ENCODE results near the gene DNAH12. TPM values are rescaled to one million over a fixed set of nuclear protein-coding genes. Genes with fewer than 3 reads are reported as not detected.
"Not testable (repeated sequence)": the region's sequence is repeated elsewhere in the genome, so short reads cannot be mapped to it uniquely, and the experiment has no call there.

Gene DNAH12
- total and polyA plus RNA-seq, 9 donors = 0.04 to 0.58 (median 0.26) TPM

- not testable (repeated sequence) for H3K27me3 ChIP-seq (ENCODE audit: control insufficient read depth, insufficient read depth, low read length); H3K9me3 ChIP-seq (replicated peaks; ENCODE audit: control insufficient read depth, low read depth, low read length); H3K36me3 ChIP-seq (ENCODE audit: control insufficient read depth, insufficient read depth, low read length); DNase-seq; H3K27ac ChIP-seq (ENCODE audit: low read length); H3K4me1 ChIP-seq (ENCODE audit: control insufficient read depth, insufficient read depth, low read length); H3K4me3 ChIP-seq (ENCODE audit: low read length)
- 92% methylated on average over 27 of the region's 40 CpGs for WGBS (ENCODE audit: insufficient coverage)
These were observed 205.7 kb downstream of the DNAH12 start for GRCh38 chr3:57338272-57339070.

GRCh38 chr3:57335283-57335938 lies 208.7 kb downstream of the DNAH12 start:
- Histone ChIP-seq H3K27ac (ENCODE audit: low read length) (no peak overlapping the region), H3K4me3 (ENCODE audit: low read length) (no peak overlapping the region), H3K27me3 (ENCODE audit: control insufficient read depth, insufficient read depth, low read length) (no peaks in the 10 kb centered on the region), H3K9me3 (replicated peaks; ENCODE audit: control insufficient read depth, low read depth, low read length) (no peaks in the 10 kb centered on the region), H3K36me3 (ENCODE audit: control insufficient read depth, insufficient read depth, low read length) (no peaks in the 10 kb centered on the region), H3K4me1 (ENCODE audit: control insufficient read depth, insufficient read depth, low read length) (no peaks in the 10 kb centered on the region)
- WGBS (ENCODE audit: insufficient coverage) = 80% methylated on average over 1 of the region's 5 CpGs
- no peak for DNase-seq

GRCh38 chr3:57331078-57331610 lies 213.0 kb downstream of the DNAH12 start:
- no peak overlapping the region for H3K4me3 ChIP-seq (ENCODE audit: low read length)
- no peak overlapping the region for H3K27ac ChIP-seq (ENCODE audit: low read length)
- H3K4me1 ChIP-seq (ENCODE audit: control insufficient read depth, insufficient read depth, low read length) = no peaks in the 10 kb centered on the region
- no CpG with 5 or more reads among the region's 3 CpGs for WGBS (ENCODE audit: insufficient coverage)
- DNase-seq = no peak
- no peaks in the 10 kb centered on the region for H3K9me3 ChIP-seq (replicated peaks; ENCODE audit: control insufficient read depth, low read depth, low read length)
- H3K27me3 ChIP-seq (ENCODE audit: control insufficient read depth, insufficient read depth, low read length) = no peaks in the 10 kb centered on the region
- no peaks in the 10 kb centered on the region for H3K36me3 ChIP-seq (ENCODE audit: control insufficient read depth, insufficient read depth, low read length)

- no CpG with 5 or more reads among the region's 1 CpG for WGBS (ENCODE audit: insufficient coverage)
- DNase-seq; H3K27me3 ChIP-seq (ENCODE audit: control insufficient read depth, insufficient read depth, low read length): not testable (repeated sequence)
These were observed 217.6 kb downstream of the DNAH12 start for GRCh38 chr3:57326498-57326897.

GRCh38 chr3:57314204-57314603 lies 229.9 kb downstream of the DNAH12 start:
- Histone ChIP-seq H3K4me3 (ENCODE audit: low read length) (no peak overlapping the region), H3K27ac (ENCODE audit: low read length) (no peak overlapping the region), H3K36me3 (ENCODE audit: control insufficient read depth, insufficient read depth, low read length) (no peaks in the 10 kb centered on the region), H3K9me3 (replicated peaks; ENCODE audit: control insufficient read depth, low read depth, low read length) (no peaks in the 10 kb centered on the region), H3K4me1 (ENCODE audit: control insufficient read depth, insufficient read depth, low read length) (no peaks in the 10 kb centered on the region), H3K27me3 (ENCODE audit: control insufficient read depth, insufficient read depth, low read length) (no peaks in the 10 kb centered on the region)
- 92% methylated on average over 2 of the region's 3 CpGs for WGBS (ENCODE audit: insufficient coverage)
- no peak for DNase-seq

More at GRCh38 chr3:57326498-57326897, 217.6 kb downstream of the DNAH12 start:
- not testable (repeated sequence) for H3K4me1 ChIP-seq (ENCODE audit: control insufficient read depth, insufficient read depth, low read length); H3K27ac ChIP-seq (ENCODE audit: low read length); H3K9me3 ChIP-seq (replicated peaks; ENCODE audit: control insufficient read depth, low read depth, low read length); H3K4me3 ChIP-seq (ENCODE audit: low read length); H3K36me3 ChIP-seq (ENCODE audit: control insufficient read depth, insufficient read depth, low read length)

- no CpG with 5 or more reads among the region's 3 CpGs for WGBS (ENCODE audit: insufficient coverage)
- no peaks in the 10 kb centered on the region for H3K36me3 ChIP-seq (ENCODE audit: control insufficient read depth, insufficient read depth, low read length)
- H3K9me3 ChIP-seq (replicated peaks; ENCODE audit: control insufficient read depth, low read depth, low read length) = no peaks in the 10 kb centered on the region
- no peak overlapping the region for H3K27ac ChIP-seq (ENCODE audit: low read length)
- H3K4me1 ChIP-seq (ENCODE audit: control insufficient read depth, insufficient read depth, low read length) = no peaks in the 10 kb centered on the region
- no peaks in the 10 kb centered on the region for H3K27me3 ChIP-seq (ENCODE audit: control insufficient read depth, insufficient read depth, low read length)
- H3K4me3 ChIP-seq (ENCODE audit: low read length) = no peak overlapping the region
- DNase-seq = no peak
These were observed 234.3 kb downstream of the DNAH12 start for GRCh38 chr3:57309769-57310360.

GRCh38 chr3:57303520-57303919 lies 240.6 kb downstream of the DNAH12 start:
- H3K27me3 ChIP-seq (ENCODE audit: control insufficient read depth, insufficient read depth, low read length); DNase-seq; H3K27ac ChIP-seq (ENCODE audit: low read length); H3K4me3 ChIP-seq (ENCODE audit: low read length); H3K36me3 ChIP-seq (ENCODE audit: control insufficient read depth, insufficient read depth, low read length); H3K9me3 ChIP-seq (replicated peaks; ENCODE audit: control insufficient read depth, low read depth, low read length); H3K4me1 ChIP-seq (ENCODE audit: control insufficient read depth, insufficient read depth, low read length): not testable (repeated sequence)
- WGBS (ENCODE audit: insufficient coverage) = 40% methylated on average over 1 of the region's 7 CpGs

GRCh38 chr3:57298041-57298440 lies 246.1 kb downstream of the DNAH12 start:
- Histone ChIP-seq H3K27ac (ENCODE audit: low read length) (no peak overlapping the region), H3K27me3 (ENCODE audit: control insufficient read depth, insufficient read depth, low read length) (no peaks in the 10 kb centered on the region), H3K4me3 (ENCODE audit: low read length) (no peak overlapping the region), H3K4me1 (ENCODE audit: control insufficient read depth, insufficient read depth, low read length) (no peaks in the 10 kb centered on the region), H3K36me3 (ENCODE audit: control insufficient read depth, insufficient read depth, low read length) (no peaks in the 10 kb centered on the region), H3K9me3 (replicated peaks; ENCODE audit: control insufficient read depth, low read depth, low read length) (no peaks in the 10 kb centered on the region)
- no CpG with 5 or more reads among the region's 1 CpG for WGBS (ENCODE audit: insufficient coverage)
- DNase-seq = no peak

- WGBS (ENCODE audit: insufficient coverage) = no CpG with 5 or more reads among the region's 4 CpGs
These were observed 251.1 kb downstream of the DNAH12 start for GRCh38 chr3:57292897-57293526.

More at GRCh38 chr3:57292897-57293526, 251.1 kb downstream of the DNAH12 start:
- H3K4me3 ChIP-seq (ENCODE audit: low read length) = no peak overlapping the region
- no peaks in the 10 kb centered on the region for H3K9me3 ChIP-seq (replicated peaks; ENCODE audit: control insufficient read depth, low read depth, low read length)
- no peak overlapping the region for H3K27ac ChIP-seq (ENCODE audit: low read length)
- no peaks in the 10 kb centered on the region for H3K36me3 ChIP-seq (ENCODE audit: control insufficient read depth, insufficient read depth, low read length)
- no peaks in the 10 kb centered on the region for H3K4me1 ChIP-seq (ENCODE audit: control insufficient read depth, insufficient read depth, low read length)
- DNase-seq = no peak
- H3K27me3 ChIP-seq (ENCODE audit: control insufficient read depth, insufficient read depth, low read length) = no peaks in the 10 kb centered on the region
